Right renal cortex interstitium (tissue), 3 donors: ENCODE data around the gene ARID4B. TPM values are rescaled to one million over a fixed set of nuclear protein-coding genes. Genes with fewer than 3 reads are reported as not detected.
"Not testable (repeated sequence)": the region's sequence is repeated elsewhere in the genome, so short reads cannot be mapped to it uniquely, and the experiment has no call there.

Source experiments
- DNase-seq, 3 donors: peaks; one replicate each; pipeline ENCODE4 v3.0.0-alpha.2; 2013; ENCODE audit warnings: low read depth in 3 of 3, low spot score in 2 of 3
- polyA plus RNA-seq, 3 donors: library from polyadenylated mRNA; unstranded; fragments of 120-200 nt; gene quantifications; one replicate each; pipeline ENCODE4 v1.2.1, GENCODE V29; 2013; ENCODE audit not compliant: insufficient read length in 3 of 3

Gene ARID4B
- polyA plus RNA-seq, 3 donors: 51.5 to 62.1 (median 55.0) TPM

- DNase-seq: no peak
These were observed 28.7 kb downstream of the ARID4B start for GRCh38 chr1:235299169-235299858.

GRCh38 chr1:235298758-235299157 is 29.2 kb downstream of the ARID4B start:
- no peak for DNase-seq

GRCh38 chr1:235297579-235297978 is 30.4 kb downstream of the ARID4B start:
- DNase-seq: no peak

GRCh38 chr1:235296729-235297128 is 31.2 kb downstream of the ARID4B start:
- no peak for DNase-seq

- DNase-seq: no peak
These were observed 32.1 kb downstream of the ARID4B start for GRCh38 chr1:235295902-235296350.

DNA sequence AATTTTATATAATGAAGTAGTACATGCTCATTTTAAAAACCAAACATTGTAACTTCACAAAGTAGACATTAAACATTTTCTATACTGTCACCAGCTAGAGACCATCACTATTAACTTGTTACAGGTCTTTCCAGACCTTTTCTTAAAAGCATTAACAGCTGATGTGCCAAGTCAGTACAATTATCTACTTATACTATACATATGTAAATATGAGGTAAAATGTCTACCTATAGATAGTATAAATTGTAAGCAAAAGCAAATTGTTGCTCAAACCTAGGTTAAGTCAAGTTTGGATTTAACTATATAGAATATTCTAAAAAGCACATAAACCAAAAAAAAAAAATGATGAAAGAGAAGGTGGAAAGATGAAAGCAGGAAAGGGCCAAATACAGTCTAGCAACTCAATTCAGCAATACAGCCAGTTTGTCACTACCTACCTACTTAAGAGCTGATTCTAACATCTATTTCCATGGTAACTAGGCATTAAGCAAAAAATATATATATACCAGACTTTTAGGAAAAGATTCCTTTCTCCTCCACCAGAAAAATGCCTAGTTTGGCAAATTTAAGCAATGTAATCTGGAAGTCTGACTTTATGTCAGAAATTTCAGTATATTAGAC is 34.5 kb downstream of the ARID4B start:
- DNase-seq: no peak

DNA sequence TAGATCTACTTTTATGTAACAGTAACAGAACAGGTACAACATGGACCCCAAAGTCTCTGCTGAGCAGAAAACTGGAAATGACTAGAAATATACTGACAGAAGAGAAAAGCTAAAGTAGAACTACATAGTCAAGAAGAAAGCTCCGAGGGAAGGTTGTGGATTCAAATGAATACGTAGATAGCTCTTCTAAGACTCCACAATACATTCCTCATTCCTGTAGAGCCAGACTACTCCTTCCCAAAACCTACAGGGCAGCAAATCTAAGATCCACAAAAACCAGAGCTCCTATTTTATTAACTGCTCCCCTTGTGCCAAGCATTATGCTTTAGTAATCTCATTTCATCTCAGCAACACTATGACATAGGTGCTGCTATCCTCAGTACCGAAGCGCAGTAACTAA is 35.2 kb downstream of the ARID4B start:
- DNase-seq: no peak

GRCh38 chr1:235291599-235292091 is 36.3 kb downstream of the ARID4B start:
- no peak for DNase-seq

- DNase-seq: no peak
These were observed 37.1 kb downstream of the ARID4B start for GRCh38 chr1:235290740-235291502.

GRCh38 chr1:235289859-235290739 is 37.9 kb downstream of the ARID4B start:
- DNase-seq: no peak

DNA sequence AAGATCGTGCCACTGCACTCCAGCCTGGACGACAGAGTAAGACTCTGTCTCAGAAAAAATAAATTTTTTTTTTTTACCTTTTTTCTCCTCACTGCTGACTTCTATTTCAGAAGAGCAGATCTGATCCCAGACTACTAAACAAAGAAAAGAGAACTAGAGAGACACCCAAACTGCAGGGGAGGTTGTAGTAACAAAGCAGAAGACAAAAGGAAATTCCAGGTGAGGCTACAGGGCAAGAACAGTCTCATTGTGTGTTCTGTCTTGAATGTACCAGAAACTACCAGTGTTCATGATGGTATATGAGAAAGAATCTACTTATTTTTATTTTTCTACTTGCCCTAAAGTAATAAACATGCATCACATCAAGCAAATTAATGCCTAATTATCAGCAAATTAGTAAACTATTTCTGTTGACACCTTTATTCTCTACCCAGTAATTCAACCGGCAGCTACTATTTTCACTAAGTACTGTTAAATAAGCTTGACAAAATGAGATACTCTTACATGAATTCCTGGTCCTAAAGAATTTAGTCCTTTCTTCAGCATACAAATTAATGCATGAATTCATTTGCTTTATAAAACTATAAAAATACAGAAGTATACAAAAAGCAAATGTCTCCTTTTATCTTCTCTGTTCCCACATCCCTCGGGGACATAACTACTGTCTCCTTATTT is 40.6 kb downstream of the ARID4B start:
- DNase-seq: no peak

DNA sequence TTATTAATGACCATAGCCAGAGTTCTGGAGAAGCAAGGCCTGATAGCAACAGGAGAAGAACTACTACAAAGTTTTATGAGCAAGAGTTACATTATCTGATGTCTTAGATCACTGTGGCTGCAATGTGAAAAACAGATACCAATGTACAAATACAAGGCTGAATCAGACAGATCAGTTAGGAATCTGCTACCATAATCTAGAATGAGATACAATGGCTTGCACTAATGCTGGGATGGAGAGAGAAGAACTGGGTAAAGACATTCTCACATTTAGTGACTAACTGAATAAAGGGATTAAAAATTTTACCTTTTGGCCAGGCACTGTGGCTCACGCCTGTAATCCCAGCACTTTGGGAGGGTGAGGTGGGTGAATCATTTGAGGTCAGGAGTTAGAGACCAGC is 41.3 kb downstream of the ARID4B start:
- no peak for DNase-seq

- DNase-seq: no peak
These were observed 43.7 kb downstream of the ARID4B start for GRCh38 chr1:235284231-235284769.

DNA sequence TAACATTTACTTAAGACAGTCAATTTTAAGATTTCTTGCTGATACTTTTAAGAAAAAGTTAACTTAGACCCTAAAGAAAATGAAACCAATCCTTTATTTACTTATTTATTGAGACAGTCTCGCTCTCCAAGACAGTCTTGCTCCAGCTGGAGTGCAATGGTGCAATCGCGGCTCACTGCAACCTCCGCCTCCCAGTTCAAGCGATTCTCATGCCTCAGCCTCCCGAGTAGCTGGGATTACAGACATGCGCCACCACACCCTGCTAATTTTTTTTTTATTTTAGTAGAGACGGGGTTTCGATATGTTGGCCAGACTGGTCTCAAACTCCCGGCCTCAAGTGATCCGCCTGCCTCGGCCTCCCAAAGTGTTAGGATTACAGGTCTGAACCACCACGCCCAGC is 44.3 kb downstream of the ARID4B start:
- DNase-seq: not testable (repeated sequence)

- no peak for DNase-seq
These were observed 47.5 kb downstream of the ARID4B start for GRCh38 chr1:235280467-235280866.

- no peak for DNase-seq
These were observed 48.3 kb downstream of the ARID4B start for GRCh38 chr1:235279694-235280093.

DNA sequence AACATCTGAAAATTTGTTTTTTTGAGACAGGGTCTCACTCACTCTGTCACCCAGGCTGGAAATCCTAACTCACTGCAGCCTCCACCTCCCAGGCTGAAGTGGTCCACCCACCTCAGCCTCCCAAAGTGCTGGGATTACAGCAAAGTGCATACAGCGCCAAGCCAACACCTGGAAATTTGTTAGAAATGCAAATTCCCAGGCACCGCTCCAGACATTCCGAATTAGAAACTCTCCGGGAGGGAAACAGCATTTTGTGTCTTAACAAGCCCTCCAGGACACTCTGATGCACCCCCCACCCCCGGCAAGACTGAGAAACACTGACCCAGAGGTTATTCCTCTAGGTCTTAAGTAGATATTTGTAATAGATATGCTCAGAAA is 49.1 kb downstream of the ARID4B start:
- no peak for DNase-seq

DNA sequence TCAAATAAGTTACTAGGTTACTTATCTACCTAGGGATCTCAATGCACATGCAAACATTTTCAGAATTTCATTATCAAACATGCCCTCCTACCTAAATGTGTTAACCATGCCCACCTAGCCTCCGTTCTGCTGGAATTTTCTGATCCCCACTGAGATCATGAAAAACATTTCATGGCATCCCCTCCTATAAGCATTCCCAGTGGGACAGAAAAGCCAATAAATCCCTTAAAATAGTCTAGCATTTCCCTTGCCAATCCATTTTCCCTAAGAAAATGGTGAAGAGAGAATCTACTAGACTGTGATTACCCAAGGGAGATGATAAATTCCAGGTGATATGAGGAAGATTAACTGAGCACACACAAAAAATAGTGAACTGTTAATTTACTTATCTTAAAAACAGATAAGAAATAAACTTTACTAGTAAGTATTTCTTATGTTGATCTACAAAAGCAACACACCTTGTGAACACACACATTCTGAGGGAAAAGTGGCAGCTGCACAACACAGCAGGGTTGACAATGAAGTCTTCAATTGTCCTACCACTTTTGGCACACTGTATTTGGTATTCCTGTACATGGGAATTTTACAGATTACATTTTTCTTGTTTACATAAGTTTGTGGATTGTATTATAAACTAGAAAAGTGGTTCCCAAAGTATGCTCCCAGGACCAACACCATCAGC is 49.6 kb downstream of the ARID4B start:
- no peak for DNase-seq

GRCh38 chr1:235277709-235278108 is 50.3 kb downstream of the ARID4B start:
- DNase-seq: no peak
